ENCODE measurements around the gene IZUMO1R.
A peak's percentile ranks its signal among the peaks of the same experiment; 100 is the strongest.

IZUMO1R gene

GRCh38 chr11:94281324-94281723 is 23.1 kb upstream of the IZUMO1R start:
- DNase-seq (ENCODE audit: low spot score), result no peak
- no peak overlapping the region for H3K27ac ChIP-seq
- ChIA-PET CTCF (interaction anchor here (0.6 kb wide), 1 partner anchor 161 kb away, joined by 3 read pairs; no protein-coding TSS in a partner anchor), POLR2A (ENCODE audit: low non-redundant PET) (no interaction called here)
- TF ChIP-seq, protein P1, sequence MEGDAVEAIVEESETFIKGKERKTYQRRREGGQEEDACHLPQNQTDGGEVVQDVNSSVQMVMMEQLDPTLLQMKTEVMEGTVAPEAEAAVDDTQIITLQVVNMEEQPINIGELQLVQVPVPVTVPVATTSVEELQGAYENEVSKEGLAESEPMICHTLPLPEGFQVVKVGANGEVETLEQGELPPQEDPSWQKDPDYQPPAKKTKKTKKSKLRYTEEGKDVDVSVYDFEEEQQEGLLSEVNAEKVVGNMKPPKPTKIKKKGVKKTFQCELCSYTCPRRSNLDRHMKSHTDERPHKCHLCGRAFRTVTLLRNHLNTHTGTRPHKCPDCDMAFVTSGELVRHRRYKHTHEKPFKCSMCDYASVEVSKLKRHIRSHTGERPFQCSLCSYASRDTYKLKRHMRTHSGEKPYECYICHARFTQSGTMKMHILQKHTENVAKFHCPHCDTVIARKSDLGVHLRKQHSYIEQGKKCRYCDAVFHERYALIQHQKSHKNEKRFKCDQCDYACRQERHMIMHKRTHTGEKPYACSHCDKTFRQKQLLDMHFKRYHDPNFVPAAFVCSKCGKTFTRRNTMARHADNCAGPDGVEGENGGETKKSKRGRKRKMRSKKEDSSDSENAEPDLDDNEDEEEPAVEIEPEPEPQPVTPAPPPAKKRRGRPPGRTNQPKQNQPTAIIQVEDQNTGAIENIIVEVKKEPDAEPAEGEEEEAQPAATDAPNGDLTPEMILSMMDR (conservative IDR thresholded peaks at IDR 0.05; ENCODE audit: low read depth), result no peak

GRCh38 chr11:94283678-94284077 is 20.7 kb upstream of the IZUMO1R start:
- ChIA-PET CTCF (interaction anchor here (0.7 kb wide), 1 partner anchor 211 kb away, joined by 4 read pairs; no protein-coding TSS in a partner anchor), POLR2A (ENCODE audit: low non-redundant PET) (no interaction called here)
- no peak for DNase-seq (ENCODE audit: low spot score)
- no peak overlapping the region for H3K27ac ChIP-seq
- TF ChIP-seq, protein P1 (conservative IDR thresholded peaks at IDR 0.05; ENCODE audit: low read depth), result no peak

DNA sequence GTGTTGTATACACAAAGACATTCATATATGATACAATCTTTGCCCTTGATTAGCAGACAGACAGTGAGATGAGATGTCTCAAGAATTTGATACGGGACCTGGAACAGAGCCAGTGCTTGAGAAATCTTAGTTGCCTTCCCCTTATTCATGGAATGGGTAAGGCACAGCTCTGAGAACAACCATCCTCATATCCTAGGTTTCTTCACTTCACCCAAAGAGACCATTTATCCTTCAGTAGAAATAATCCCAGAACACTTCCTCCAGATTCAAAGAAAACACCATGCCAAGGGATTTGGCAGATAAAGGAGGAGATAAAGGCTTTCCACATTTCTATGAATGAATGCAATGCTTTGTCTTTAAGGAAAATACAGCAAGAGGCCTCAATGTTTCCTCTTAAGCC is 8.8 kb upstream of the IZUMO1R start:
- POLR2A ChIA-PET (ENCODE audit: low non-redundant PET), result no interaction called here
- TF ChIP-seq, protein P1 (conservative IDR thresholded peaks at IDR 0.05; ENCODE audit: low read depth), result no peak
- no peak overlapping the region for H3K27ac ChIP-seq
- CTCF ChIA-PET, result no interaction called here
- no peak for DNase-seq (ENCODE audit: low spot score)

DNA sequence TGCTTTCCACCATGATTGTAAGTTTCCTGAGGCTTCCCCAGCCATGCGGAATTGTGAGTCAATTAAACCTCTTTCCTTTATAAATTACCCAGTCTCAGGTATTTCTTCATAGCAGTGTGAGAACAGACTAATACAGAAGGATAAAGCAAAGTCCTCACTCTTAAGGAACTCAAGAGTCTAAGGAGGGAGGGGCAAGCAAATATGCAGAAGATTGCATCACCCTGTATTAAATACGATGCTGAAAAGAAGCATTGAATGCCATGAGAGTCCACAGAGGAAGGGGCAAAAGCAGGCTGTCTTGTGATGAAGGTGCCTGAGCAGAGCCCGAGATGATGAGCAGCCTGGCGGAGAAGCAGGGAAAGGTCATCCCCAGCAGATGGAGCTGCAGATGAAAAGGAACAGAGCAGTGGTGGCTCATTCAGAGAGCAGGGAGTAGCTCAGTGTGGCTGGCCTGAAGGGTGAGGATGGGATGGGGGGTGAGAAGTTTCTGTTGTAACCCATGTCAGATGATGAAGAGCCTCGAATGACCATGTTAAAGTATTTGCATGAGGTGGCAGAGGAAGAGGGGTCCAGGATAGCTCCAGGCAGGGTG is 6.3 kb upstream of the IZUMO1R start:
- no peak overlapping the region for H3K27ac ChIP-seq
- TF ChIP-seq, protein P1 (conservative IDR thresholded peaks at IDR 0.05; ENCODE audit: low read depth), result no peak
- no peak for DNase-seq (ENCODE audit: low spot score)
- CTCF ChIA-PET, result no interaction called here
- POLR2A ChIA-PET (ENCODE audit: low non-redundant PET), result no interaction called here

- ChIA-PET POLR2A (ENCODE audit: low non-redundant PET) (no interaction called here), CTCF (no interaction called here)
- TF ChIP-seq, protein P1 (conservative IDR thresholded peaks at IDR 0.05; ENCODE audit: low read depth), result no peak
- H3K27ac ChIP-seq, result no peak overlapping the region
- DNase-seq (ENCODE audit: low spot score), result no peak
These were observed 1.6 kb upstream of the IZUMO1R start for GRCh38 chr11:94302776-94303175.

DNA sequence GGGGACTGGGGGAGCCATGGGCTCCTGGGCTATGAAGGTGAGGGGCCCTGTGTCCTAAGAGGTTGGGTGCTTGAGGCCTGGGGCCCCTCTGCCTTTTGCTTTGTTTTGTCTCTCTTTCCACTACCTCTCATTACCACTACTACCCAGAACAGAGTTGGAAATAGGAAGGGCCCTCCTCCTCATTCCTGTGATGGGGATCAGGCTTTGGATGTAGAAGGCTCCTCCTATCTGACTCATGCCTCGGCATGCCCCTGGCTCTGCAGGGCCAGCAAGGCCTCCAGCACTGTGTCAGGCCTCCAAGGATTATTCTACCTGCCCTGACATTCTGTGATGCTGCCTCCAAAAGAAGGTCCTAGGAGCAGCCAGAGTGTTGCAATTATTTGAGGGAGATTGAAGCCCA is 766 bp downstream of the IZUMO1R start:
- TF ChIP-seq, protein P1 (conservative IDR thresholded peaks at IDR 0.05; ENCODE audit: low read depth), result no peak
- POLR2A ChIA-PET (ENCODE audit: low non-redundant PET), result no interaction called here
- H3K27ac ChIP-seq, result no peak overlapping the region
- peak; percentile 55 for DNase-seq (ENCODE audit: low spot score)
- CTCF ChIA-PET, result no interaction called here
